Ovary (tissue), 9 donors: ENCODE measurements around the gene ZNF524. TPM values are rescaled to one million over a fixed set of nuclear protein-coding genes. Genes with fewer than 3 reads are reported as not detected.

ENCODE experiments used
- DNase-seq, 5 donors: peaks; one replicate each; pipeline ENCODE4 v3.0.0-alpha.2; 2019 to 2020
- H3K27ac ChIP-seq, 2 donors: fragments of 200-600 bp; one replicate each; pipeline versions ENCODE4 v1.5.1 to v1.8.0; 2019 to 2022
- H3K27me3 ChIP-seq: fragments of 200-600 bp; one replicate; pipeline ENCODE4 v1.8.0; 2022
- H3K36me3 ChIP-seq: fragments of 200-600 bp; sonication (generic); one replicate; pipeline ENCODE4 v1.5.1; 2019
- H3K4me1 ChIP-seq: one replicate; pipeline ENCODE4 v1.8.1; 2013; ENCODE audit warnings: mild to moderate bottlenecking, moderate library complexity; ENCODE audit not compliant: insufficient read depth
- H3K4me3 ChIP-seq: fragments of 200-600 bp; sonication (generic); one replicate; pipeline ENCODE4 v1.5.1; 2017
- H3K9me3 ChIP-seq, 2 donors: fragments of 200-600 bp in 1 of 2; sonication (generic) in 1 of 2; one replicate each; pipeline versions ENCODE4 v1.5.1 to v1.8.1; 2013 to 2019; ENCODE audit warnings: mild to moderate bottlenecking in 1 of 2, moderate library complexity in 1 of 2
- CTCF ChIP-seq, 3 donors: fragments of 450-650 bp in 2 of 3; fragments of 200-600 bp in 1 of 3; IDR thresholded peaks; one replicate each; pipeline versions ENCODE4 v1.5.1 to v1.8.0; 2016 to 2022; ENCODE audit warnings: antibody characterized with exemption in 3 of 3, mild to moderate bottlenecking in 1 of 3
- EP300 ChIP-seq: sonication (generic); formaldehyde crosslinking; IDR thresholded peaks from one replicate; pipeline ENCODE4 v1.6.1; 2017; ENCODE audit warnings: antibody characterized with exemption
- POLR2A ChIP-seq: fragments of 450-650 bp; IDR thresholded peaks from one replicate; pipeline ENCODE4 v1.6.1; 2017; ENCODE audit warnings: antibody characterized with exemption, mild to moderate bottlenecking, moderate library complexity
- WGBS, 3 donors: extraction: QIAGEN DNeasy Blood & Tissue Kit in 1 of 3; methylation state at CpG; one replicate each; pipeline versions ENCODE4 v1.1.5 to v1.1.7; 2013 to 2017; 5-methylcytosine and 5-hydroxymethylcytosine counted together
- intact Hi-C, 4 donors: fragments of 100-400 bp; cut with DNase I; formaldehyde crosslinking; loops; one replicate each; pipeline versions ENCODE4 v1.11.0 to v1.15.1; 2022 to 2023
- polyA plus RNA-seq, 2 donors: library from polyadenylated mRNA; stranded (reverse); fragments of 200-250 nt in 1 of 2; fragments of 350-450 nt in 1 of 2; fragmentation: Illumina TruSeq in 1 of 2; extraction: RNeasy Lipid Tissue Mini Kit (QIAGEN cat#74804) in 1 of 2; gene quantifications; one replicate each; pipeline ENCODE4 v1.2.3, GENCODE V29; 2013 to 2014
- total RNA-seq, 7 donors: library from RNA; depleted of rRNA in 2 of 7; stranded (reverse); fragments of >200 nt in 2 of 7; fragmentation: NEBNext Ultra II Directional in 3 of 7; extraction: Animal tissue kit (Norgen Biotek cat#: 25700) in 3 of 7; gene quantifications; one replicate each; pipeline versions ENCODE4 v1.1.0 to v1.2.4, GENCODE V29; 2016 to 2023
- donor health status: DM: no; HTN: no; CAD: no; lungs with moderate emphysema.
- donor health status: DM: no; HTN: no; CAD: no.
- donor health status: Bipolar disorder and iron deficiency.
- donor health status: DM: yes; HTN: yes; CAD: no.
- donor health status: DM: no; HTN: no; CAD: no.
- donor health status: DM: yes; HTN: yes; CAD: no.

ZNF524 gene
- total and polyA plus RNA-seq, 9 donors: 0.15 to 28.0 (median 17.8) TPM

DNA sequence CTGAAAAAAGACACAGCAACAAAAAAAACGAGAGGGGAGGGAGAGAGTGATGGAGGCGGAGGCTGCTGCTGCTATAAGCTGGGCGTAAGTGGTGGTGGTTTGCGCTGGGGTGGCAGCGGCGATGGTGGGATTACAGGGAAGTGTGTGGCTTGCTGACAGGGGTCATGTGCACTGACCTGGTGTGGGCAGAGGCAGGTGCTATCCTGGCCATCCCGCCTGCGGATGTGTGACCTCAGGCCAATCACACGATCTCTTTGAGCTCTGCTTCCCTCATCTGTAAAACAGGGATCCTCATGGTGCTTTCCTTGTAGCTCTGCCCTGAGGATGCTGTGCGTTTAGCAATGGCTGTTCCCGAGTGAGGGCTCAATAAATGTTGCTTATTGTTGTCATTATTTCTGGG is 37.4 kb downstream of the ZNF524 start:
- intact Hi-C loops: loop anchor here in 1 of 4 donors (10.0 kb wide), 1 partner anchor 523 kb away; the partner anchor contains the start of gene PPP1R12C
- H3K9me3 ChIP-seq: no peaks in the 10 kb centered on the region
- peaks cover 14% of the 10 kb centered on the region for H3K4me1 ChIP-seq
- no peaks in the 10 kb centered on the region for H3K36me3 ChIP-seq
- WGBS, 3 donors: 69 to 76% (median 71%) methylated on average over 11 of the region's 11 CpGs
- no peaks in the 10 kb centered on the region for H3K27me3 ChIP-seq
- peak in 2 of 5 donors; percentile 28 to 35 for DNase-seq
- no peak overlapping the region for H3K27ac ChIP-seq
- no peak for TF ChIP-seq POLR2A
- TF ChIP-seq EP300: no peak
- no peak for TF ChIP-seq CTCF (IDR thresholded peaks at IDR 0.05)
- H3K4me3 ChIP-seq: no peak overlapping the region

GRCh38 chr19:55638864-55639359 is 38.8 kb downstream of the ZNF524 start:
- DNase-seq: peak in 2 of 5 donors; percentile 48 to 51
- Histone ChIP-seq H3K36me3 (no peaks in the 10 kb centered on the region), H3K9me3 (no peaks in the 10 kb centered on the region), H3K4me3 (no peak overlapping the region), H3K27me3 (no peaks in the 10 kb centered on the region), H3K4me1 (peaks cover 18% of the 10 kb centered on the region), H3K27ac (no peak overlapping the region)
- intact Hi-C loops: loop anchor here in 1 of 4 donors (10.0 kb wide), 1 partner anchor 524 kb away; the partner anchor contains the start of gene PPP1R12C
- TF ChIP-seq EP300 (no peak), POLR2A (no peak), CTCF (IDR thresholded peaks at IDR 0.05) (no peak)
- 82 to 88% (median 86%) methylated on average over 6 of the region's 6 CpGs for WGBS, 3 donors

- TF ChIP-seq EP300 (no peak), CTCF (IDR thresholded peaks at IDR 0.05) (peak; percentile 38 to 77 (median 69))
- peaks cover 21% of the 10 kb centered on the region for H3K4me1 ChIP-seq
Observed at GRCh38 chr19:55640043-55640576, 40.0 kb downstream of the ZNF524 start.

GRCh38 chr19:55640577-55641425 is 40.7 kb downstream of the ZNF524 start, which contains the start of gene ZNF580:
ZNF580 (plus strand) TSS chr19:55641002; CDS start chr19:55642509, 1,507 bp downstream.
- H3K4me1 ChIP-seq: peaks cover 19% of the 10 kb centered on the region
- intact Hi-C loops: no loop called here

More at GRCh38 chr19:55640043-55640576, 40.0 kb downstream of the ZNF524 start:
- Histone ChIP-seq H3K27me3 (no peaks in the 10 kb centered on the region), H3K4me3 (peak overlapping the region; percentile 93), H3K36me3 (no peaks in the 10 kb centered on the region), H3K9me3 (no peaks in the 10 kb centered on the region), H3K27ac (peak overlapping the region; percentile 95 to 96)
- 7 to 11% (median 7%) methylated on average over 28 to 38 of the region's 38 CpGs for WGBS, 3 donors
- intact Hi-C loops: no loop called here
- DNase-seq: peak; percentile 65 to 87 (median 78)

More at GRCh38 chr19:55640577-55641425, 40.7 kb downstream of the ZNF524 start, which contains the start of gene ZNF580:
- DNase-seq: peak; percentile 69 to 85 (median 78)
- no peaks in the 10 kb centered on the region for H3K9me3 ChIP-seq
- TF ChIP-seq EP300 (no peak), POLR2A (peak; percentile 14)
- no peaks in the 10 kb centered on the region for H3K27me3 ChIP-seq
- no peaks in the 10 kb centered on the region for H3K36me3 ChIP-seq
- peak within 1 kb of the TSS; percentile 93 for H3K4me3 ChIP-seq
- WGBS, 3 donors: 0 to 1% (median 1%) methylated on average over 48 to 89 of the region's 89 CpGs
- H3K27ac ChIP-seq: peak within 1 kb of the TSS; percentile 95 to 96
